IMR-90 (cell line): ENCODE data around the gene SERPINA6. TPM values are rescaled to one million over a fixed set of nuclear protein-coding genes. Genes with fewer than 3 reads are reported as not detected.

Experiments
- ATAC-seq: fragments of 200-7000 bp; cut with Tn5 transposase; 2 replicates; pipeline ENCODE4 v1.9.1; 2020; ENCODE audit warnings: low read depth, mild to moderate bottlenecking, moderate library complexity
- BruUV-seq: library from RNA; stranded (reverse); fragments of 400-500 nt; replicated peaks from 2 replicates; lab custom pipeline; 2021; lab: Mats Ljungman, UMichigan
- CTCF ChIA-PET: fragments of 300-600 bp; formaldehyde crosslinking; extraction: SDS; loops from one replicate; lab custom pipeline; 2021; ENCODE audit warnings: antibody characterized with exemption; lab: Yijun Ruan, JAX
- POLR2A ChIA-PET: fragments of 300-600 bp; sonication (Branson Sonifier 250); formaldehyde crosslinking; loops from one replicate; lab custom pipeline; 2022; ENCODE audit warnings: antibody characterized with exemption; ENCODE audit not compliant: unreplicated experiment; lab: Charles Lee
- DNase-seq: peaks from one replicate; pipeline ENCODE4 v3.0.0; 2013
- H2AFZ ChIP-seq: replicated peaks from 2 replicates; pipeline ENCODE3; 2013; ENCODE audit warnings: low read length, mild to moderate bottlenecking; ENCODE audit not compliant: poor library complexity
- H2AK5ac ChIP-seq: 2 replicates; pipeline ENCODE4 v1.6.1; 2013; ENCODE audit warnings: low read depth, low read length, inconsistent platforms
- H2AK9ac ChIP-seq: replicated peaks from 2 replicates; pipeline ENCODE3; 2013; ENCODE audit warnings: mild to moderate bottlenecking, low read depth, low read length, moderate library complexity; ENCODE audit not compliant: poor library complexity
- H2BK120ac ChIP-seq: 2 replicates; pipeline ENCODE4 v1.6.1; 2013; ENCODE audit warnings: low read depth, low read length, inconsistent platforms
- H2BK15ac ChIP-seq: 3 replicates; pipeline ENCODE4 v1.6.1; 2013; ENCODE audit warnings: low read depth, low read length, inconsistent platforms
- H2BK20ac ChIP-seq: 2 replicates; pipeline ENCODE4 v1.6.1; 2013; ENCODE audit warnings: low read depth, mild to moderate bottlenecking, inconsistent platforms, low read length, moderate library complexity
- H2BK5ac ChIP-seq: 2 replicates; pipeline ENCODE4 v1.6.1; 2013; ENCODE audit warnings: mild to moderate bottlenecking, low read depth, low read length, inconsistent platforms; ENCODE audit not compliant: poor library complexity, severe bottlenecking
- H3K14ac ChIP-seq: replicated peaks from 2 replicates; pipeline ENCODE4 v1.6.1; 2013; ENCODE audit warnings: low read depth, low read length, inconsistent platforms
- H3K18ac ChIP-seq: 2 replicates; pipeline ENCODE4 v1.6.1; 2013; ENCODE audit warnings: low read depth, low read length, control low read depth
- H3K23ac ChIP-seq: 2 replicates; pipeline ENCODE4 v1.6.1; 2013; ENCODE audit warnings: low read depth, low read length, inconsistent platforms
- H3K27ac ChIP-seq: 2 replicates; pipeline ENCODE4 v1.5.1; 2013; ENCODE audit warnings: mild to moderate bottlenecking, control low read depth, low read length; ENCODE audit not compliant: insufficient read depth
- H3K27me3 ChIP-seq: 2 replicates; pipeline ENCODE4 v1.6.1; 2013; ENCODE audit warnings: low read length; ENCODE audit not compliant: control insufficient read depth, insufficient read depth
- H3K36me3 ChIP-seq: 2 replicates; pipeline ENCODE4 v1.6.1; 2013; ENCODE audit warnings: low read length, mixed read lengths; ENCODE audit not compliant: control insufficient read depth, insufficient read depth
- H3K4ac ChIP-seq: 2 replicates; pipeline ENCODE4 v1.6.1; 2013; ENCODE audit warnings: low read depth, low read length, inconsistent platforms
- H3K4me1 ChIP-seq: 2 replicates; pipeline ENCODE4 v1.6.1; 2013; ENCODE audit warnings: low read length, mixed read lengths; ENCODE audit not compliant: control insufficient read depth, insufficient read depth
- H3K4me2 ChIP-seq: 2 replicates; pipeline ENCODE4 v1.6.1; 2013; ENCODE audit warnings: low read depth, mild to moderate bottlenecking, control low read depth, low read length, moderate library complexity
- H3K4me3 ChIP-seq: 2 replicates; pipeline ENCODE4 v1.5.1; 2013; ENCODE audit warnings: low read depth, mild to moderate bottlenecking, control low read depth, low read length, moderate library complexity; ENCODE audit not compliant: insufficient read depth
- H3K56ac ChIP-seq: 2 replicates; pipeline ENCODE4 v1.6.1; 2013; ENCODE audit warnings: low read length, inconsistent platforms; ENCODE audit not compliant: insufficient read depth; ENCODE audit errors: extremely low read depth
- H3K79me1 ChIP-seq, 2 experiments: 2 replicates each; pipeline ENCODE4 v1.6.1; 2013; ENCODE audit warnings: low read length in 2 of 2, inconsistent platforms in 1 of 2, low read depth in 1 of 2
- H3K9ac ChIP-seq: 2 replicates; pipeline ENCODE4 v1.6.1; 2013; ENCODE audit warnings: low read depth, low read length, control low read depth
- H3K9me1 ChIP-seq: 2 replicates; pipeline ENCODE4 v1.6.1; 2013; ENCODE audit warnings: low read length, inconsistent platforms; ENCODE audit not compliant: insufficient read depth
- H3K9me3 ChIP-seq: 2 replicates; pipeline ENCODE4 v1.6.1; 2013; ENCODE audit warnings: low read length; ENCODE audit not compliant: control insufficient read depth, insufficient read depth
- H4K20me1 ChIP-seq: 2 replicates; pipeline ENCODE4 v1.6.1; 2013; ENCODE audit warnings: low read length, inconsistent platforms; ENCODE audit not compliant: insufficient read depth
- H4K5ac ChIP-seq: 2 replicates; pipeline ENCODE4 v1.6.1; 2013; ENCODE audit warnings: mild to moderate bottlenecking, low read depth, low read length, control low read depth
- H4K8ac ChIP-seq, 2 experiments: 2 replicates each; pipeline ENCODE4 v1.6.1; 2013; ENCODE audit warnings: low read depth in 2 of 2, low read length in 2 of 2, control low read depth in 1 of 2, inconsistent platforms in 1 of 2
- H4K91ac ChIP-seq: 2 replicates; pipeline ENCODE4 v1.6.1; 2013; ENCODE audit warnings: low read depth, low read length, inconsistent platforms; ENCODE audit not compliant: insufficient read depth
- CEBPB ChIP-seq: IDR thresholded peaks from 2 replicates; pipeline ENCODE4 v1.6.1; 2012; ENCODE audit warnings: low read depth, low read length, improper control_type of control experiment
- CHD1 ChIP-seq: IDR thresholded peaks from 2 replicates; pipeline ENCODE4 v1.6.1; 2012; ENCODE audit warnings: low read depth, low read length, improper control_type of control experiment
- CTCF ChIP-seq: conservative IDR thresholded peaks from 2 replicates; pipeline ENCODE4 v1.5.1; 2012; ENCODE audit warnings: mild to moderate bottlenecking, low read depth, low read length, improper control_type of control experiment
- FOS ChIP-seq: fragments of 150-350 bp; IDR thresholded peaks from 2 replicates; pipeline ENCODE4 v1.6.1; 2016; ENCODE audit warnings: low read depth, low read length
- MXI1 ChIP-seq: IDR thresholded peaks from 2 replicates; pipeline ENCODE4 v1.6.1; 2012; ENCODE audit warnings: low read depth, mild to moderate bottlenecking, low read length, moderate library complexity, borderline replicate concordance
- NFE2L2 ChIP-seq: fragments of 150-350 bp; IDR thresholded peaks from 2 replicates; pipeline ENCODE4 v1.6.1; 2016; ENCODE audit warnings: low read depth, mild to moderate bottlenecking, low read length
- RCOR1 ChIP-seq: IDR thresholded peaks from 2 replicates; pipeline ENCODE4 v1.6.1; 2012; ENCODE audit warnings: mild to moderate bottlenecking, low read length, improper control_type of control experiment; ENCODE audit not compliant: insufficient replicate concordance
- SMC3 ChIP-seq: fragments of 150-350 bp; IDR thresholded peaks from 2 replicates; pipeline ENCODE4 v1.6.1; 2016; ENCODE audit warnings: low read depth, mild to moderate bottlenecking, antibody characterized with exemption, low read length, moderate library complexity
- WGBS, 2 experiments: methylation state at CpG; one replicate each; pipeline versions ENCODE4 v1.1.5 to v1.1.7; 2013; ENCODE audit warnings: missing lambda C conversion rate in 2 of 2; ENCODE audit not compliant: insufficient read length in 1 of 2; ENCODE audit errors: extremely low coverage in 2 of 2; 5-methylcytosine and 5-hydroxymethylcytosine counted together
- dilution Hi-C: fragments of 300-500 bp; cut with HindIII; formaldehyde crosslinking; loops from one replicate; pipeline ENCODE4 v1.14.3; 2018; ENCODE audit warnings: low sequenced_read_pairs; ENCODE audit not compliant: unreplicated experiment
- in situ Hi-C: fragments of 300-500 bp; cut with MboI; formaldehyde crosslinking; loops from 3 replicates; pipeline ENCODE4 v1.14.3; 2019; ENCODE audit warnings: low sequenced_read_pairs, inconsistent platforms, mixed read lengths
- intact Hi-C: fragments of 100-400 bp; cut with micrococcal nuclease; formaldehyde crosslinking; loops from 2 replicates; pipeline ENCODE4 v1.10.0; 2022
- polyA plus RNA-seq, 3 experiments: library from polyadenylated mRNA; depleted of rRNA; stranded (reverse); fragments of >200 nt; gene quantifications; 2 replicates each; pipeline ENCODE4 v1.2.3, GENCODE V29; 2012; ENCODE audit warnings: low replicate concordance in 1 of 3
- total RNA-seq: library from RNA; depleted of rRNA; stranded (reverse); fragments of >200 nt; gene quantifications from 2 replicates; pipeline ENCODE4 v1.2.3, GENCODE V29; 2012
- TF ChIP-seq, protein P1 (sequence below): fragments of 150-350 bp; IDR thresholded peaks from 2 replicates; pipeline ENCODE4 v1.6.1; 2017; ENCODE audit warnings: mild to moderate bottlenecking, antibody characterized with exemption, low read length, low read depth
- TF ChIP-seq, protein P2 (sequence below): fragments of 150-350 bp; IDR thresholded peaks from 2 replicates; pipeline ENCODE4 v1.6.1; 2016; ENCODE audit warnings: low read depth, mild to moderate bottlenecking, low read length, moderate library complexity, borderline replicate concordance

SERPINA6 gene
- total and polyA plus RNA-seq, 2 of the 4 experiments (the other 2 are of a cell fraction): not detected

DNA sequence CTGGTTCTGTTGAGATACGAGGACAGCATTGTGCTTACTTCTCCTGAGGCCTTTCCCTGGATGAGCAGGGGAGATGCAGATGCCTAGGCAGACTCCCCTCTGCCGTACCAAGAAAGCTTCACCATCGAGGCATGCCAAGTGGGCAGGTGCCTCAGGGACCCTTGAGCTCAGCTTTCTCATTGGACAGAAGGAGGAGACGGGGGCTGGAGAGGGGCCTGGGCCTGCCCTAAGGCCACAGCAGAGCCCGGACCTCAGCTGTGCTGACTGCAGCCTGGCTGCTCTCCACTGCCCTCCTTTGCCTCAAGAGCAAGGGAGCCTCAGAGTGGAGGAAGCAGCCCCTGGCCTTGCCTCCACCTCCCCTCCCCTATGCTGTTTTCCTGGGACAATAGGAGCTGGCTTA, 41.8 kb upstream of the SERPINA6 start:
- Histone ChIP-seq H3K79me1 (no peaks in the 10 kb centered on the region), H2BK20ac (no peak overlapping the region), H2BK5ac (no peak overlapping the region), H2AK5ac (no peak overlapping the region), H2BK15ac (no peak overlapping the region), H2AK9ac (no peak overlapping the region), H3K14ac (no peak overlapping the region), H3K9me3 (no peaks in the 10 kb centered on the region), H3K23ac (no peak overlapping the region), H4K8ac (no peak overlapping the region), H3K18ac (no peak overlapping the region), H2AFZ (no peak overlapping the region), H3K4ac (no peak overlapping the region), H4K91ac (no peak overlapping the region), H3K9me1 (0 out of 2 replicates have a peak, but pooled peaks cover 4% of the 10 kb centered on the region), H3K4me1 (no peaks in the 10 kb centered on the region), H3K27me3 (no peaks in the 10 kb centered on the region; the same call in 1 of the 2 replicates), H3K9ac (no peak overlapping the region), H2BK120ac (no peak overlapping the region), H3K56ac (no peak overlapping the region), H3K4me2 (no peak overlapping the region), H4K20me1 (no peaks in the 10 kb centered on the region), H4K5ac (no peak overlapping the region), H3K36me3 (no peaks in the 10 kb centered on the region), H3K27ac (no peak overlapping the region), H3K4me3 (no peak overlapping the region)
- DNase-seq (no peak), ATAC-seq (no peak)
- ChIA-PET POLR2A (no interaction called here), CTCF (no interaction called here)
- no TSS peak for BruUV-seq
- TF ChIP-seq CTCF (no peak), NFE2L2 (no peak), MXI1 (no peak), RCOR1 (no peak), CEBPB (no peak), CHD1 (no peak), FOS (no peak), SMC3 (no peak)
- TF ChIP-seq, protein P1, sequence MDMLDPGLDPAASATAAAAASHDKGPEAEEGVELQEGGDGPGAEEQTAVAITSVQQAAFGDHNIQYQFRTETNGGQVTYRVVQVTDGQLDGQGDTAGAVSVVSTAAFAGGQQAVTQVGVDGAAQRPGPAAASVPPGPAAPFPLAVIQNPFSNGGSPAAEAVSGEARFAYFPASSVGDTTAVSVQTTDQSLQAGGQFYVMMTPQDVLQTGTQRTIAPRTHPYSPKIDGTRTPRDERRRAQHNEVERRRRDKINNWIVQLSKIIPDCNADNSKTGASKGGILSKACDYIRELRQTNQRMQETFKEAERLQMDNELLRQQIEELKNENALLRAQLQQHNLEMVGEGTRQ: no peak
- TF ChIP-seq, protein P2, sequence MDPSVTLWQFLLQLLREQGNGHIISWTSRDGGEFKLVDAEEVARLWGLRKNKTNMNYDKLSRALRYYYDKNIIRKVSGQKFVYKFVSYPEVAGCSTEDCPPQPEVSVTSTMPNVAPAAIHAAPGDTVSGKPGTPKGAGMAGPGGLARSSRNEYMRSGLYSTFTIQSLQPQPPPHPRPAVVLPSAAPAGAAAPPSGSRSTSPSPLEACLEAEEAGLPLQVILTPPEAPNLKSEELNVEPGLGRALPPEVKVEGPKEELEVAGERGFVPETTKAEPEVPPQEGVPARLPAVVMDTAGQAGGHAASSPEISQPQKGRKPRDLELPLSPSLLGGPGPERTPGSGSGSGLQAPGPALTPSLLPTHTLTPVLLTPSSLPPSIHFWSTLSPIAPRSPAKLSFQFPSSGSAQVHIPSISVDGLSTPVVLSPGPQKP: no peak
- in situ Hi-C loops (no loop called here), intact Hi-C loops (loop anchor here (1.0 kb wide), 1 partner anchor 15 kb away; no protein-coding TSS in a partner anchor), dilution Hi-C loops (no loop called here)
- WGBS, 2 experiments: no CpG with 5 or more reads among the region's 5 CpGs
